HG03135 (cell line): Measurements from ENCODE around the gene MAPK11.

ENCODE experiments used
- ATAC-seq: cut with Tn5 transposase; IDR thresholded peaks from one replicate; pipeline ENCODE4 v1.9.1; 2021; ENCODE audit warnings: mild to moderate bottlenecking, moderate library complexity; ENCODE audit not compliant: unreplicated experiment

MAPK11 gene

DNA sequence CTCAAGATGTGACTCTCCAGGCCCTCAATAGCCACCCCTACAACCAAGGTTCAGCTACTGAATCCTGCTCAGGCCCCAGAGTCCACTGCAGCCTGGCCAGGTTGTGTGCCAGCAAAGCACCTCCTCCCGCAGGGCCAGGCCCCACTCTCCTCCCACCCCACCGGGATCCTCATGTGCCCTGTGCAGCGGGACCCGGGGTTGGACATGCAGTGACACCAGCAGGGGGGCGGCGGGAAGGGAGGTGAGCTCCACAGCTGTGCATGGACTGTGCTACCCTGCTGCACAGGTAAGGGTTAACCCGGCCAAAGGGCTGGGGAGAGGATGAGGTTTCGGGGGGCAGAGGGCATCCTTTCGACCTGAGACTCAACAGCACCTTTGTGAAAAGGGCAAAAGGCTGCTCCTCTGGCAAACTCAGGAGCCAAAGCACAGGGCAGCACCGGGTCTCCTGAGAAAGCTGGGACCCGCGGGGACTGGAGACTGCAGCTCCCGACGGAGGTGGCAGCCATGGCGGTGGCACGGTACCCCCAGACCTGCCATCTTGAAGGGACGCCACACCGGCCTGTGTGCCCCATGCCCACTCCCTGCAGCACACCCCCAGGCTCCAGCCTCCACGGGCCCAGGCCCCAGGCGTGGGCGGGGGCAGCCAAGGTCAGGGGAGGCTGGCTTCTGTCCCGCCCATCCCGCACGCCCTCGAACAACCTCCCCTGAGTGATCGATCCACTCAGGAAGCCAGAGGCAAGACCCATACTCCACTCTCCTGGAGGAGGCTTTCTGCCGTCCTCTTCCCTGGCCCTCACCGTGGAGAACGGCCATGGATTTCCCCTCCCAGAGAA is 26.7 kb upstream of the MAPK11 start:
- ATAC-seq, result no peak

DNA sequence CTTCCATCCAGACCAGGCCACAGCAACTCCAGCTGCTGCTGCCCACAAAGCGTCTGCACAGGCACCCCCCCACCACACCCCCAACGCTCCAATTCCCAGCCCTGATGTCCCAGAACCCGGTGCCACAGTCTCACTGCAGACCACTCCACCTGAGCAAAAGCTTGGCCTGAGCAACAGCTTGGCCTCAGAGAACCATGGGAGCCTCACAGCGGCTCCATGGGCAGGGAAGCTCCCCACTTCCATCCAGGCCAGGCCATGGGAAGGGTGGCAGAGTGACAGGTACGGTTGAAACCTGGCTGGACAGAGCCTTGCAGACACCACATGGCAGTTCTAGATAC is 24.1 kb upstream of the MAPK11 start:
- ATAC-seq, result no peak

GRCh38 chr22:50293441-50294318 is 23.5 kb upstream of the MAPK11 start:
- ATAC-seq, result no peak

DNA sequence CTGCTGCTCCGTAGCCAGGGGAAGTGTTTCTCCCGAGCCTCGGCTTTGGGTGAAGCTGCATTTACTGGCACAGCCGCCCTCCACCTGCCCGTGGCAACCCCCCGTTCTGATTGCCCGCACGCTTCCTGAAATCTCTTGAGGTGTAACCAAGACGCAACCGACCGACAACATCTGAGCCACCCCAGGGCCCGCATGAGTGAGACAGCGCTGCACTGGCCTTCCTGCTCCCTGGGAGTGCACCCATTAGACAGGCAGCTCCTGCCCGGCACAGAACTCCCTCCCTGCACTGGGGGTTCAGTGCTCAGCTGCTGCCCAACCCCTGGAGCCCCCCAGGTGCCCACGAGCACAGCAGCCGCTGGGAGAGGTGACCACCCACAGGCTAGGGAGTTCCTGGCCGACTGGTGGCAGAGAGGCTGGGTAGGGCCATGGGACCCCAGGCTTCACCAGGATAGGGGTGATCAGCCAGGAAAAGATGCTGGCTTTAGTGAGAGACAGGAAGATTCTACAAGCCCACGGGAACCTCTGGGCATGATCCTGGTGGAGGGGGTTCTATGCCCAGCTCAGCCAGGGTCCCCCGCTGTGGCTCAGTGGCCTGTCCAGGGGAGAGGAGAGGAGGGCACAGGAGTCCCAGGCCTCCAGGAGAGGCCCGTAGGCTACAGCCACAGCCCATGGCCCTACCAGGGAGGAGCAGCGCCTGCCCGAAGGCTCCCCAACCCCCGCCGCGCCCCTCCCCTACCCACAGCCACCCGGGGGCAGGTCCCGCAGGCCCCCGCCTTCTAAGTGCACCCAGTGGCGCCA is 22.7 kb upstream of the MAPK11 start:
- ATAC-seq, result no peak

DNA sequence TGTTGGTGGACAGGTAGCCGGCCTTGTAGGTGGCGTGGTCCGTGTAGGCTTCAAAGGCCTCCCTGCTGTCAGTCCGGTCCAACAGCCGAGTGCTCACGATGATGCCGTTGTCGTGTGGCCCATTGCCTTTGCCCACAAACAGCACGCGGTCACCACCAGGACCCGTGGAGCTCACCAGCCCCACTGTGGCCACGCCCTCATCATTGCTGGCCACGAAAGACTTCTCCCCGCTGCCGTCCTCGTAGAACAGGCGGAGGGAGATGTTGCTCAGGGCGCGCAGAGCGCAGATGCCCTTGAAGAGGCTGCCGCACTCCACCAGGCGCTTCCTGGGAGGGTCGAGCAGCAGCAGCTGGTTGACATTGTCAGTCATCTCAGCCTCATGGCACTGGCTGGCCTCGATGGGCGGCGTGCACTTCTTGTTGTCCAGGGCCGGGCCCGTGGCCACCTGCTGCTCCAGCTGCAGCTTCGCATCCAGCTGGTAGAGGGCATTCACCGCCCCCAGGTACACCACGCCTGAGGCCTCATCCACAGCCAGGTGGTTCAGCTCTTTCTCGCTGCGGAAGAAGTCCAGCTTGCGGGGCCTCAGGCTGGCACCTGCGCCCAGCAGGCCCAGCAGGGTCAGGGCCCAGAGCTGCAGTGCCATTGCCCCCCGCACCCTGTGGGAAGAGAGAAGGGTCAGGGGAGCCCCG is 19.9 kb upstream of the MAPK11 start:
- no peak for ATAC-seq

DNA sequence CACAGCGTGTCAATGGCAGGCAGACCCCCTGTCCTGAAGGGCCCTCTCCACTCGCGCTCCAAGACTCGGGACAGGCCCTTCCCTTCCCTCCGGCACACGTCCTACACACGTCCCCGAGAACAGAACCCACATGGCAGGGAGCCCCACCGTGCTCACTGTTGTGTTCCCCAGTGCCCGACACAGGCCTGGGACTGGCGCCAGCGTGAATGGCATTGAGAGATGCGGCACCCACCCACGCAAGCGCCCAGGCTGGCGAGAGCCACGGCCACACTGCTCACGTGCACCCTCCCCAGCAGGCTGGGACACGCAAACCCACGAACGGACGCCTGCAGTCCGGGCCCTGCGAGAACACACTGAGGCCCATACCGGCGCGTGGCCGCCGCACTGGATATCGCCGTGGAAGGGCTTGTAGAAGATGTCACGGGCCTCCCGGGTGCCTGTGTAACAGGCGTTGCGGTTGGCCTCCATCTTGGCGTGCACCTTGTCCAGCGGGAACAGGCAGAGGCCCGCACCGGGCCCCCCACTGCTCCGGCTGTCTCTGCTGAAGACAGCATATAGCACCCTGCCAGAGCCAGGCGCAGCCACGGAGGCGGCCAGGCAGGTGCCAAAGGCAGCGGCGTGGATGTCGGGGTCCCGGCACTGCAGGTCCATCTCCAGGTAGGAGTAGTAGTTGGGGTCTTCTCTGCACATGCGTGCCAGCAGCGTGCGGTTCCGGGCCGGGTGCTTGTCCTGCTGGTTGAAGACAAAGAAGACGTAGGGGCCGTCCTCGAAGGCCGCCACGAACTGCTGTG is 19.2 kb upstream of the MAPK11 start:
- ATAC-seq, result no peak

- ATAC-seq, result no peak
Observed at GRCh38 chr22:50287731-50288130, 17.6 kb upstream of the MAPK11 start.

GRCh38 chr22:50286701-50287318 is 16.6 kb upstream of the MAPK11 start:
- no peak for ATAC-seq

DNA sequence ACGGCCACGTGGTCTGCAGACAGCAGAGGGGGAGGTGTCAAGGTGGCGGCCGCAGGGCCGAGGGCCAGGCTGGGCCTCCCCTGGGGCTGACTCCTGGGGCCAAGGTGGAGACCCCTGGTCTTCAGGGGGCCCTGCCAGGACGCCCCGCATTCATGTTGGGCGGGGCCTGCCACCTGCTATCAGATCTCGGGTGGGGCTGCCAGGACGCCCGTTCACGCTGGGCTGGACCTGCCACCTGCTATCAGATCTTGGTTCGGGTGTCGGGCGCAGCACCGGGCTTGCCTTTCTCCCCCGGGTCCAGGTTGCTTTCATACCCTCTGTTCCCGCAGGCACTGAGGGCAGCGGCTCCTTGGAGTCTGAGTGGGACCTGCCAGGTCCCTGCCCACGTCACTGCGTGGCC is 16.1 kb upstream of the MAPK11 start:
- no peak for ATAC-seq

DNA sequence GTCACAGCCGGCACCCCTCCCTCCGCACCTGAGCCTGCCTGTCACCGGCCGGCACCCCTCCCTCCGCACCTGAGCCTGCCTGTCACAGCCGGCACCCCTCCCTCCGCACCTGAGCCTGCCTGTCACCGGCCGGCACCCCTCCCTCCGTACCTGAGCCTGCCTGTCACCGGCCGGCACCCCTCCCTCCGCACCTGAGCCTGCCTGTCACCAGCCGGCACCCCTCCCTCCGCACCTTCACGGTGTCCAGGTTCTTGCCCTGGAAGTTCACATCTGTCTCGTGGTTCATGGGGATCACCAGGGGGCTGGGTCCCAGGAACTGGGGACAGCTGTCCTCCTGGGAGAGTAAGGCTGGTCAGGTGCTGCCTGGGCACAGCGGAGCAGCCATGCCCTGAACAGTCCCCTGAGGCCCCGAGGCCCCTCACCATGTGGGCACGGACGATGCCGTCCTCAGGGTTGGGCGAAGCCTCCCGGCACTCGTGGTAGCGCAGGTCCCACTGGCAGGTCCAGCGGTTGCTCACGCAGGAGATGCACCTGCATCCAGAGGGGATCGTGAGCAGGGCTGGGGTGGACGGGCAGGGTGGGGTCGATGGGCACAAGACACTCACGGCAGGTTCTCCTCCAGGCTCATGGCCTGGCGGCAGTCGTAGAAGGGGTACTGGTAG is 15.5 kb upstream of the MAPK11 start:
- ATAC-seq, result no peak

- ATAC-seq, result no peak
Observed at GRCh38 chr22:50284479-50284878, 14.3 kb upstream of the MAPK11 start.

DNA sequence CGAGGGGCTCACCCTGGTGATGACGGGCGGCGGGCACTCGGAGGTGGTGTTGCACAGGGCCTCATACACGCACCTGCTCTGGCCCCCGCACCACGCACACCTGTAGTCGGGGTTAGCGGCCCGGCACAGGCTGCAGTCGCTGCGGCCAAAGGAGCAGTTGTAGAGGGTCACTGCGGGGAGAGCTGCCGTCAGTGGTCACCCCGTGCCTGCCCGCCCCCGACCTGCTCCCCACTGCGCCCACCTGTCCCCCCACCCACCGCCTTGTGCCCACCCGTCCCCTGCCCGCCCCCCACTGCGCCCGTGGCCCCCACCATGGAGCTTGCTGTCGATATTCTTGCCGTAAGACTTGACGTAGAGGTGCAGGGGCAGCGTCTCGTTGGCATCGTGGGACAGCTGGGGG is 13.6 kb upstream of the MAPK11 start:
- ATAC-seq, result no peak

- no peak for ATAC-seq
Observed at GRCh38 chr22:50282361-50283155, 12.4 kb upstream of the MAPK11 start.

GRCh38 chr22:50281957-50282356 is 11.8 kb upstream of the MAPK11 start:
- ATAC-seq, result no peak

- no peak for ATAC-seq
Observed at GRCh38 chr22:50281384-50281760, 11.2 kb upstream of the MAPK11 start.

- ATAC-seq, result no peak
Observed at GRCh38 chr22:50280708-50281383, 10.7 kb upstream of the MAPK11 start.

GRCh38 chr22:50280022-50280707 is 10.0 kb upstream of the MAPK11 start:
- ATAC-seq, result no peak
